UCSD-AML1 (cell line): Measurements from ENCODE around the gene EIF3F.

Source experiments
- DNase-seq: peaks from one replicate; lab custom pipeline; 2025; ENCODE audit not compliant: unreplicated experiment; lab: John Stamatoyannopoulos, UW

EIF3F gene

DNA sequence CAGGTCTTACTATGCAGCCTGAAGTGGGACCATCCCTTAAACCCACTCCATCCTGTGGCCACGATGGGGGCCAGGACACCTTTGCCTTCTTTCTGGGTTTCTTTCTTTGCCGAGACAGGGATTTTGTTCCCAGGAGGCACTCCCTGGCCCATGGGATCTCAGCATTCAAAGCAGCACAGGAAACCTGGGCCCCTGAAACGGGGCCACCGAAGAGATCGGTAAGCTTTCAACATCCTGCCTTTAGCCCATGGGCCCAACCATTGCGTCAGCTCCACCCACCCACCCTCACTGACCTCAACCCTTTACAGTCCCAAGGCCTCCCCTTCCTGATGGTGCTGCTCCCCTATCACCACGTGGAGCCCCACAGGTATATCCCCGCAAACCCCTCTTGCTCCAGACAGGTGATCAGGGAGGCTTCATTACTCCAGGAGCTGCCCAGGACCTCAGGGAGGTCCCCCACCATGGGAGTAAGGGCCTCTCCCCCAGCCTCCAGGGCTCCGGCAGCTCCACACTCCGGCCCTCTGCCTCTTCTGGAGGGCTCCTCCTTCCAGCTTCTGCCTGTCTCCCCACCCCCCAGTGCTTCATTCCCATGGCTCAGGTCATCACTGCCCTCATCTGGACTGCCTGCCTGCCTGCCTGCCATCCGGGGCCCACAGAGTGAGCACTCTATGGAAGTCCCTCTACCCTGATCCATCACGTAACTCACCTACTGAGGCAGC lies 51.8 kb downstream of the EIF3F start:
- no peak for DNase-seq

DNA sequence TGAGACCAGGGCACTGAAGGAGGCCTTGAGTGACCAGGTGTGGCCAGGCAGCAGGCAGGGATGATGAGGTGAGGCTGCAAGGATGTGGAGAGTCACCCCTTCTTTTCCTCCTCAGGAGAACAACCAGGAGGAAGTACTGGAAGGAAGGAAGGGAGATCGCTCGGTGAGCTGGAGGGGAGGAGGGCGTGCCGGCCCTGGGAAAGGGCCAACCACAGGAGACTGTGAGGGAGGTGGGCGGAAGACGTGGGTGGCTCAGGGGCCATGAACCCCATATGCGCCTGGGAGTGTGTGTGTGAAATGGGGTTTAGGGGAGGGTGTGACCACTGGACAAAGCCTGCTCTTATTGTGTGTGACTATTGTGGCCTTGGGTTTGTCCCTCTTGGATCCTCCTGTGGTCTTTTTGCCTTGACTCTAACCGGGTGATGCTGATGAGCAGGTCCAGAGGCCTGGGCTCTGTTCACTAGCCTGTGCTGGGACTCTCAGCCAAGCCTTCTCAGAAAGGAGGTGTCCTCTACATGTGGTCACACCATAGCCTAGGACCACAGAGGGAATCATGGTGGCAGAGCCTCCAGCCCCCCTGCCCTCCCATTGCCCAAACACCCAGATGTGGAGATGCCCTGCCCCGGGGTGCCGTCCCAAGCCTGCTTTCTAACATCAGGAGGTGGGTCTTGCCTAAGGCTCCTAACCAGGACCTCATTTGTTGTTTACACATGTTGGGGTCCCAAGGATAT lies 52.6 kb downstream of the EIF3F start:
- DNase-seq = no peak

DNA sequence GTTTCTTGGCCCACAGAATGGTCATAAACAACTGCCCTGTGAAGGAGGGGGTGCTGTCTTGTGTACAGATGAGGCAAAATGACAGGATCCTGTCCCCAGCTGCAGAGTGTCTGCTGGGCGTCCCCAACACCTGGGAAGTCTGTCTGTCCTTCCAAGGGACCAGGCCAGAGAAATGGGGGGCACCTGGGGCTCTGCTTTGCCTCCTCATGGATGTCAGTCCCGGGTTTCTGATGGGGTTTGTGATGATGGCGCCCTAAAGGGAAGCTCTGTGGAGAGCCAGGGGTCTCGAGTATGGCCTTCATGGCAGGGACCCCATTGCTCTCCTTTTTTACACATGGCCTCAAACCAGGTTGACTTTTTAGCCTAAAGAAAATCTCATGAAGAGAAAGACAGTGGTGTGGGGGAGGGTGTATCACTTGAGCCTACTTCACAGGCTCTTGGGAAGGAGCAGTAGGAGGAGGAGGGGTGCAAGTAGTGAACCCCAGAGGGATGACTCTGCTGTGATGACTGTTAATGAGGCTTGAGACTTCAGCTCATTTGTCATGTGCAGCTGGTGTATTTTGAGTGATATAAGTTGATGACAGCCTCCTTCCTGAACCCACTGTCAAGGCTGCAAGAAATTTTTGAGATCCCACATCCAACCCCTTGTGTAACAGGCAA lies 53.3 kb downstream of the EIF3F start:
- DNase-seq = no peak

DNA sequence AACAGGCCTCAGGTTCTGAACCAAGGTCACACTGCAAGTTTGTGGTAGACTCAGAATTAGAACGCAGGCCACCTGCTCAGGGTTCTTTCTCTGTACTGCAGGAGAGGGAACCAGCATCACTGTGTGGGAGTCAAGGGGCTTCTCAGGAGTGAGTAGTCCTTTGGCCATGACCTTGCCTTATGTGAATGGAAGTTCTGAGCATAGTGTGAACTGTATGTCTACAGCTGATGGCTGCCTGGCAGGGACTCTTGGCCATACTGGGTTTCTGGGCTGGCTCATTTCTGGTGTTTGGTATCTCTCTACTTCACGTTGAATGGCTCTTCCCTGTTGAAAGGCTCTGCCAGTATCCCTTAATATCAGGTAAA lies 53.8 kb downstream of the EIF3F start:
- no peak for DNase-seq

DNA sequence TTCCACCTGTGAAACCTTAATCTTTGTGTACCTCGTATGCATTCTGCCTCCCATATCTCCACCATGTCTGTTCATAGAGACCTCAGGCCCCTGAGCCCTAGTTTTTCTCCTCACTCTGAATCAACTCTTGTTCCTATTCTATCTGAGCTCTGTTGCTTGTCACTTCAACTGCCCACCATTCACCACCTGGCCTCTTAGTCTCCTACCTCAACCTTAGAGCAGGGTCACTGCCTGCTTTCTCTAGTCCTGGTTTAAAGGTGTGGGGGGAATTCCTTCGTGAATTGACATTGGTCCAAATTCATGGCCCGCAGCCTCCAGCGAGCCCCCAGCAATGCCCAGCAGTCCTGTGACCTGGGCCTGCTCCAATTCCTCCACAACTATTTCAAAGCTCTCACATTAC lies 54.4 kb downstream of the EIF3F start:
- DNase-seq = no peak

DNA sequence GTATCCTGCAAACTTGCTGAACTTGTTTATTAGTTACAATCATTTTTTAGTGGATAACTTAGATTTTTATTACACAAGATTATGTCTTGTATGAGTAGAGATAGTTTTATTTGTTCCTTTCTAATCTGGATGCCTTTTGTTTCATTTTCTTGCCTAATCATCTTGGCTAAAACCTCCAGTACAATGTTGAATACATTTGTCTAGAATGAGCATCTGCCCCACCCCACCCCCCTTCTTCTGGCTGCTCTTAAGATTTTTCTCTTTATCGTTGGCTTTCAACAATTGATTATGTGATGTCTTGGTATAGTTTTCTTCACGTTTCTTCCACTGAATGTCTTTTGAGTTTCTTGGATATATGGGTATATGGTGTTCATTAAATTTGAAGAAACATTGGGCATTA lies 56.6 kb downstream of the EIF3F start:
- no peak for DNase-seq

DNA sequence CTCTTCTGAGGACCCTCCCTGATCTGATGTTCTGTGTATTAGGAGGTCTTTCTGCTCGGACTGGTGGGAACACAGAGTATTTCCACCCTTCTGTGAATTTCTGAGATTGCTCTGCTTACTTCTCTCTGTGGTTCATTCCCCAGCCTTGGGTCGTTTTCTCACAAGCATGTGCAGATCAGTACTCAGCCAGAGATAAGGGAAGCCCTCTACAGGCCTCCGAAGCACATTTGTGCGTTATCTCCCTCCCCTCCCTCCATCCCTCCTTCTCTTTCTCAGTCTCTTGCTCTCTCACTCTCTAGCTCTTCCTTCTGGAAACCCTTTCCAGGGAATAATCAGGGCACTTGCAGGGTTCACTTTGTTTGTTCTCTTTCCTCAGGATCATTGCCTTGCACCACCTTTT lies 58.7 kb downstream of the EIF3F start:
- DNase-seq = no peak

DNA sequence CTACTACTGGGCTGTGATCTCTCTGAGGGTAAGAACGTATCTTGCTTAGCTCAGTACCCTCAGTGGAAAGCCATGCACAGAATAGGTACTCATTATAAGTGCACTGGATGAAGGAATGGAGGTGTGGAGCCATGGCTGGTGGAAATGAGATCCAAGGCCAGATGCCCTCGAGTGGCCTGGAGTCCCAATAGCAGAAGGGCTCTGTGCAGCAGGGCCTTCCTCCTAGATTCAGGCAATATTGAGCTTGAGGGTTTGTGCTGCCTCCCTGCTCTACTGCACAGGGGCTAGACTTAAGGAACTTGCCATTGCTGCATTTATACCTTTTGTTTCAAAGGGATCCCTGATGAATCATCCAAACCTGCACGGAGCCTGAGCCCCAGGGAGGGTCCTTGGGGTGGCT lies 60.2 kb downstream of the EIF3F start:
- no peak for DNase-seq

DNA sequence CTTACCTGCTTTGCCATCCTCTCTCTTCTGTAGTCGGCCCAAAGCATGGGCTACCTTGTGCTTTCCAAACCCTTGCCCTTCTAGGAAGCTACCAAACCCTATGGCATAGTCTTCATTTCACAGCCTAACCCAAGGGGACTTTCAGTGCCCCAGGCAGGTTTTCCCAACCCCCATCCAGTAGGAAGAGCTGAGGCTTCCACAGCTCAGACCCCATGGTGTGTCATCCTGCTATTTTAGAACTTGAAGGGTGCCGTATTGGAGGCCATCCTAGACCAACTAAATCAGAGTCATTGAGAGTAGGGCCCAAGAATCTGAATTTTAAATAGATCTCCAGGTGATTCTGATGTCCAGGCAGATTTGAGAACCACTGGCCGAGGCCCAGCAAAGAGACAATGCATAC lies 61.9 kb downstream of the EIF3F start:
- DNase-seq = no peak
